Heart right ventricle (tissue), 16 donors: ENCODE results near the gene CA10. TPM values are rescaled to one million over a fixed set of nuclear protein-coding genes. Genes with fewer than 3 reads are reported as not detected.

Source experiments
- ATAC-seq, 8 donors: fragments of 200-7000 bp; cut with Tn5 transposase; one replicate each; pipeline ENCODE4 v1.9.1; 2020; ENCODE audit warnings: mild to moderate bottlenecking in 8 of 8, moderate library complexity in 8 of 8, moderate number of reproducible peaks in 1 of 8
- DNase-seq, 2 donors: peaks; one replicate each; pipeline ENCODE4 v3.0.0-alpha.2; 2020
- H3K27ac ChIP-seq, 10 donors: fragments of 200-600 bp; sonication (generic) in 2 of 10; one replicate each; pipeline versions ENCODE4 v1.5.0 to v1.8.0; 2020 to 2022; ENCODE audit warnings: mild to moderate bottlenecking in 3 of 10
- H3K27me3 ChIP-seq, 7 donors: fragments of 200-600 bp; one replicate each; pipeline ENCODE4 v1.8.0; 2021 to 2022; ENCODE audit warnings: mild to moderate bottlenecking in 2 of 7
- H3K36me3 ChIP-seq, 9 donors: fragments of 200-600 bp; sonication (generic) in 1 of 9; one replicate each; pipeline versions ENCODE4 v1.5.0 to v1.8.0; 2020 to 2022; ENCODE audit warnings: mild to moderate bottlenecking in 2 of 9
- H3K4me1 ChIP-seq, 9 donors: fragments of 200-600 bp; sonication (generic) in 1 of 9; one replicate each; pipeline versions ENCODE4 v1.5.0 to v1.8.0; 2020 to 2022; ENCODE audit warnings: mild to moderate bottlenecking in 4 of 9
- H3K4me3 ChIP-seq, 10 donors: fragments of 200-600 bp; sonication (generic) in 2 of 10; one replicate each; pipeline versions ENCODE4 v1.5.0 to v1.8.0; 2020 to 2022; ENCODE audit warnings: mild to moderate bottlenecking in 7 of 10, moderate library complexity in 2 of 10
- H3K9me3 ChIP-seq, 11 donors: fragments of 200-600 bp in 10 of 11; sonication (generic) in 2 of 11; one replicate each; pipeline versions ENCODE4 v1.5.0 to v1.8.0; 2013 to 2022; ENCODE audit warnings: mild to moderate bottlenecking in 2 of 11, control low read depth in 1 of 11, moderate library complexity in 1 of 11
- CTCF ChIP-seq, 9 donors: fragments of 200-600 bp; sonication (generic) in 2 of 9; IDR thresholded peaks; one replicate each; pipeline versions ENCODE4 v1.5.0 to v1.8.0; 2021 to 2022; ENCODE audit warnings: antibody characterized with exemption in 9 of 9, mild to moderate bottlenecking in 5 of 9, moderate library complexity in 1 of 9
- WGBS, 2 donors: extraction: QIAGEN DNeasy Blood & Tissue Kit; methylation state at CpG; one replicate each; pipeline ENCODE4 v1.1.7; 2013; ENCODE audit warnings: inconsistent platforms in 1 of 2; 5-methylcytosine and 5-hydroxymethylcytosine counted together
- intact Hi-C, 10 donors: fragments of 100-400 bp; cut with DNase I; formaldehyde crosslinking; loops; one replicate each; pipeline versions ENCODE4 v1.11.1 to v1.14.2; 2022
- polyA plus RNA-seq, 2 donors: library from polyadenylated mRNA; stranded (reverse); fragments of 200-250 nt; gene quantifications; one replicate each; pipeline ENCODE4 v1.2.3, GENCODE V29; 2013
- total RNA-seq, 10 donors: library from RNA; stranded (reverse); fragmentation: NEBNext Ultra II Directional in 3 of 10; extraction: Animal tissue kit (Norgen Biotek cat#: 25700) in 3 of 10; gene quantifications; one replicate each; pipeline versions ENCODE4 v1.2.1 to v1.2.4, GENCODE V29; 2021 to 2023
- donor health status: Arrhythmogenic right ventricular cardiomyopathy.
- donor health status: ischemic (EF 13 %, LVEDD 7.1; RV severe dilation, severe dysfunction).
- donor health status: healthy with polysubstance abuse.
- donor health status: DM: no; HTN: yes; CAD: no.
- donor health status: DM: no; HTN: no; CAD: no.
- donor health status: ischemic (EF 25% LVEDD 6.9; RV normal size, moderate dysfunction).
- donor health status: ischemic (EF 25% LVEDD 5.7; RV mildly dilated, moderate dysfunction).
- donor health status: healthy.
- donor health status: DM: yes; HTN: yes; CAD: no.
- donor health status: Ischemic cardiomyopathy.
- donor health status: ischemic (EF 35%, LVEDD 5.7; RV mildly dilated, moderate dysfunction).
- donor health status: nonischemic (EF 11% LVEDD 7.7; RV severe dilation, severe dysfunction).
- donor health status: DM: yes; HTN: yes; CAD: no.
- donor health status: PGD.
- donor health status: ischemic (EF 29% LVEDD 5.4; RV normal size, mild dysfunction).
- donor health status: nonischemic (EF 23%, LVEDD 6.1; RV moderate dilation, normal function).

Gene CA10
- total and polyA plus RNA-seq, 12 donors: not detected

GRCh38 chr17:52110923-52111581 is 47.5 kb downstream of the CA10 start:
- Histone ChIP-seq H3K9me3 (peaks cover 0 to 16% (median 0%) of the 10 kb centered on the region in 11 donors), H3K4me1 (no peaks in the 10 kb centered on the region), H3K27ac (no peak overlapping the region), H3K27me3 (peaks cover 0 to 6% (median under 1%) of the 10 kb centered on the region in 7 donors), H3K4me3 (no peak overlapping the region), H3K36me3 (no peaks in the 10 kb centered on the region)
- no peak for ATAC-seq
- DNase-seq: no peak
- TF ChIP-seq CTCF (IDR thresholded peaks at IDR 0.05): no peak
- 69 to 73% methylated on average over 4 of the region's 4 CpGs for WGBS, 2 donors
- intact Hi-C loops: no loop called here

GRCh38 chr17:52106638-52107261 is 51.8 kb downstream of the CA10 start:
- Histone ChIP-seq H3K4me1 (no peaks in the 10 kb centered on the region), H3K27me3 (peaks cover 0 to 18% (median 3%) of the 10 kb centered on the region in 7 donors), H3K27ac (no peak overlapping the region), H3K36me3 (no peaks in the 10 kb centered on the region), H3K9me3 (no peaks in the 10 kb centered on the region), H3K4me3 (no peak overlapping the region)
- TF ChIP-seq CTCF (IDR thresholded peaks at IDR 0.05): peak; percentile 26 to 81 (median 74)
- intact Hi-C loops: loop anchor here in 9 of 10 donors (5.0 to 10.0 kb wide), 5 partner anchors 342 to 809 kb away; no protein-coding TSS in a partner anchor
- ATAC-seq: no peak
- WGBS, 2 donors: 40 to 44% methylated on average over 7 of the region's 7 CpGs
- DNase-seq: peak in 1 of 2 donors; percentile 8

- WGBS, 2 donors: 60 to 66% methylated on average over 8 of the region's 8 CpGs
- H3K36me3 ChIP-seq: no peaks in the 10 kb centered on the region
- no peak for DNase-seq
- H3K4me3 ChIP-seq: no peak overlapping the region
- TF ChIP-seq CTCF (IDR thresholded peaks at IDR 0.05): no peak
- no peaks in the 10 kb centered on the region for H3K9me3 ChIP-seq
- intact Hi-C loops: loop anchor here in 9 of 10 donors (5.0 to 10.0 kb wide), 5 partner anchors 341 to 809 kb away; no protein-coding TSS in a partner anchor
- H3K27me3 ChIP-seq: peaks cover 0 to 18% (median 3%) of the 10 kb centered on the region in 7 donors
- no peak for ATAC-seq
- H3K27ac ChIP-seq: no peak overlapping the region
- H3K4me1 ChIP-seq: no peaks in the 10 kb centered on the region
Measured at GRCh38 chr17:52106072-52106471, 52.4 kb downstream of the CA10 start.

GRCh38 chr17:52105591-52105990 is 52.9 kb downstream of the CA10 start:
- Histone ChIP-seq H3K36me3 (no peaks in the 10 kb centered on the region), H3K9me3 (no peaks in the 10 kb centered on the region), H3K4me3 (no peak overlapping the region), H3K27me3 (peaks cover 0 to 18% (median 1%) of the 10 kb centered on the region in 7 donors), H3K4me1 (no peaks in the 10 kb centered on the region), H3K27ac (no peak overlapping the region)
- ATAC-seq (no peak), DNase-seq (no peak)
- no peak for TF ChIP-seq CTCF (IDR thresholded peaks at IDR 0.05)
- intact Hi-C loops: loop anchor here in 9 of 10 donors (5.0 to 10.0 kb wide), 5 partner anchors 341 to 808 kb away; no protein-coding TSS in a partner anchor
- 96 to 97% methylated on average over 1 of the region's 1 CpG for WGBS, 2 donors
